Hepatocyte (in vitro differentiated cells): ENCODE results near the gene GOLGA6C.
"Not testable (repeated sequence)": the region's sequence is repeated elsewhere in the genome, so short reads cannot be mapped to it uniquely, and the experiment has no call there.

Source experiments
- CTCF ChIP-seq: fragments of 200-600 bp; sonication (generic); IDR thresholded peaks from 2 replicates; pipeline ENCODE4 v1.5.1; 2016; ENCODE audit warnings: antibody characterized with exemption, mild to moderate bottlenecking; ENCODE audit not compliant: poor library complexity
- EZH2 ChIP-seq: fragments of 200-600 bp; sonication (generic); IDR thresholded peaks from 2 replicates; pipeline ENCODE4 v1.6.1; 2016; ENCODE audit warnings: antibody characterized with exemption, mild to moderate bottlenecking, borderline replicate concordance

DNA sequence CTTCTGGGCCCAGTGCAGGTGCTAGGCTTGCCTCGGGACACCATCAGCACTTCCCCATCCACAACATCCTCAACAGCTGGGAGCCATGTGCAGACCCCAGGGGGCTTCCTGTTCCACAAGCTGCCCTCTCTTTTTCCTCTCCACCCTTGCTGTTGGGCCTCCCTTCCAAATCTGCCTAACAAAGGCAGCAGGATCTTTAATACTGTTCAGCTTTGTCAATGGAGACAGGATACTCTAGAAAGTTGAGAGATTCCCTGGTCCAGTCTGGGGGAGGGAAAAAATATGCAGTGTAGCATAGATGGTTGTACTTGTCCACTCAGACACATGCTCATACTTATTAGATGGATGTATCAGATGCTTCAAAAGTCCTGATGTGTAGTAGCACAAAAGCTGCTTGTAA, 20.4 kb downstream of the GOLGA6C start:
- not testable (repeated sequence) for TF ChIP-seq CTCF, EZH2
